Liver (tissue), 3 donors: Measurements from ENCODE around the gene UGT2B7.
A peak's percentile ranks its signal among the peaks of the same experiment; 100 is the strongest.

Source experiments
- CTCF ChIP-seq: fragments of 150-350 bp; IDR thresholded peaks from 2 replicates; pipeline ENCODE4 v1.5.1; 2017; ENCODE audit warnings: improper control_type of control experiment, low read depth, low read length; ENCODE audit not compliant: missing input control
- FOXA2 ChIP-seq: IDR thresholded peaks from 2 replicates; pipeline ENCODE4 v1.6.1; 2016; ENCODE audit warnings: antibody characterized with exemption
- GABPA ChIP-seq, 2 donors: IDR thresholded peaks in 1 of 2; conservative IDR thresholded peaks in 1 of 2; 2 replicates each; pipeline ENCODE4 v1.6.1; 2016; ENCODE audit warnings: antibody characterized with exemption in 2 of 2, mild to moderate bottlenecking in 1 of 2, moderate library complexity in 1 of 2
- MAX ChIP-seq: IDR thresholded peaks from 2 replicates; pipeline ENCODE4 v1.6.1; 2016; ENCODE audit warnings: antibody characterized with exemption
- RAD21 ChIP-seq, 2 donors: IDR thresholded peaks; 2 replicates each; pipeline ENCODE4 v1.6.1; 2016; ENCODE audit warnings: antibody characterized with exemption in 2 of 2, mild to moderate bottlenecking in 2 of 2
- REST ChIP-seq: IDR thresholded peaks from 2 replicates; pipeline ENCODE4 v1.6.1; 2016; ENCODE audit warnings: antibody characterized with exemption, mild to moderate bottlenecking
- YY1 ChIP-seq: IDR thresholded peaks from 2 replicates; pipeline ENCODE4 v1.6.1; 2016; ENCODE audit warnings: antibody characterized with exemption, mild to moderate bottlenecking
- ZBTB33 ChIP-seq: IDR thresholded peaks from 2 replicates; pipeline ENCODE4 v1.6.1; 2016; ENCODE audit warnings: antibody characterized with exemption
- donor health status: healthy.
- donor health status: healthy.

- TF ChIP-seq RAD21 (IDR thresholded peaks at IDR 0.05) (peak; percentile 81 to 86), CTCF (peak; percentile 52), GABPA (IDR thresholded peaks at IDR 0.05 in 1 of 2, conservative IDR thresholded peaks at IDR 0.05 in 1 of 2) (no peak), REST (no peak), FOXA2 (no peak), YY1 (no peak), MAX (no peak), ZBTB33 (no peak)
Measured at GRCh38 chr4:69060651-69061308, 35.5 kb upstream of the UGT2B7 start.
